ENCODE data around the gene KLF17.
A peak's percentile ranks its signal among the peaks of the same experiment; 100 is the strongest.

DNA sequence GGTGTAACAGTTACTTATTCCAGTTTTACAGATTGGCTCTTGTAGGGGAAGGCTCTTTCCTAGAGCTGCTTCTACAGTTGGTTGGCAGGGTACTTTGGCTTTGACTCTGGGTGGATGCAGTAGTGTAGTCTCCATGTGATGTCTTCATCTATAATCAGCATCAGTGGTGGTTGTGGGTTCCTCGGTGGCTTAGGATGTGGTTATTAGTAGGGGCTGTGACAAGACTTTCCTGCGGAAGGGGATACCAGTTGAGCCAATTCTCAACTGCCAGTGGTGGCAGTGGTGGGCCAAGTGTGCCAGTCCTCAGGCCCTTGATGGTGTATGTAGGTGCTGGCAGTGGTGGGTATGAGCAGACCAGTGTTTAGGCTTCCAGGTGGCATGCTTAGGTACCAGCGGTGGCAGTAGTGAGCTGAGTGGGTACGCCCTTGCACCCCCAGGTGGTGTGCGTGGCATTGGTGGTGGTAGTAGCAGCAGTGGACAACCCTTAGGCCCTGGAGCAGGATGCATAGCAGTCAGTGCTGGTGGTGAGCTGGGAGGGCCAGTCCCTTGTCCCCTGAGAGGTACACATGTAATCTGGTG lies 50.0 kb downstream of the KLF17 start:
- TF ChIP-seq, protein P1, sequence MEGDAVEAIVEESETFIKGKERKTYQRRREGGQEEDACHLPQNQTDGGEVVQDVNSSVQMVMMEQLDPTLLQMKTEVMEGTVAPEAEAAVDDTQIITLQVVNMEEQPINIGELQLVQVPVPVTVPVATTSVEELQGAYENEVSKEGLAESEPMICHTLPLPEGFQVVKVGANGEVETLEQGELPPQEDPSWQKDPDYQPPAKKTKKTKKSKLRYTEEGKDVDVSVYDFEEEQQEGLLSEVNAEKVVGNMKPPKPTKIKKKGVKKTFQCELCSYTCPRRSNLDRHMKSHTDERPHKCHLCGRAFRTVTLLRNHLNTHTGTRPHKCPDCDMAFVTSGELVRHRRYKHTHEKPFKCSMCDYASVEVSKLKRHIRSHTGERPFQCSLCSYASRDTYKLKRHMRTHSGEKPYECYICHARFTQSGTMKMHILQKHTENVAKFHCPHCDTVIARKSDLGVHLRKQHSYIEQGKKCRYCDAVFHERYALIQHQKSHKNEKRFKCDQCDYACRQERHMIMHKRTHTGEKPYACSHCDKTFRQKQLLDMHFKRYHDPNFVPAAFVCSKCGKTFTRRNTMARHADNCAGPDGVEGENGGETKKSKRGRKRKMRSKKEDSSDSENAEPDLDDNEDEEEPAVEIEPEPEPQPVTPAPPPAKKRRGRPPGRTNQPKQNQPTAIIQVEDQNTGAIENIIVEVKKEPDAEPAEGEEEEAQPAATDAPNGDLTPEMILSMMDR (conservative IDR thresholded peaks at IDR 0.05; ENCODE audit: low read length) = peak; percentile 34; the same call in 1 of the 2 replicates
- no peak for TF ChIP-seq EZH2phosphoT487 (IDR thresholded peaks at IDR 0.05; ENCODE audit: borderline replicate concordance, low read depth, low read length)

Measured in OCI-LY7 (cell line).